ENCODE results near the gene SCN1B.

DNA sequence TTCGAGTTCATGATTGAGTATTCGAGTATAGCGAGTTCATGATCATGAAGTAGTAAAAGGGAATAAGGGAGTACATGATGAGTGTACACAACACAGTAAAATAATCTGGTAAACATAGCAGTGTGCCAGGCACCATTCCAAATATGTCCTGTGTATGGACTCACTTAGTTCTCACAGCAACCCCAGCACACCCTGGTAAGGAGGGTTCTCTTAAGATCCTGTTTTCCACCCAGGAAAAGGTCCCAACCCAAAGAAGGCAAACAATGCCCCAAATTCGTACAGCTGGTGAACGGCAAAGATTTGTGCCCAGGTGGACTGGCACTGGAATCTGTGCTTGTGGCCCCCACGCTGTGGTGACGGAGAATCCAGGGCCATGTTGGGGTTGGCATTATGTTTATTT, 32.7 kb downstream of the SCN1B start:
- TF ChIP-seq GTF2F1 (IDR thresholded peaks at IDR 0.05; ENCODE audit: low read length), result no peak
- TF ChIP-seq SMAD1 (CRISPR knock-in tag; IDR thresholded peaks at IDR 0.05; ENCODE audit: borderline replicate concordance, low read depth), result no peak
- TF ChIP-seq ETV5 (CRISPR knock-in tag; IDR thresholded peaks at IDR 0.05; ENCODE audit: borderline replicate concordance), result no peak
- TF ChIP-seq TCF7 (IDR thresholded peaks at IDR 0.05; ENCODE audit: low read depth), result no peak
